ENCODE measurements around the gene LRRC37B.
"Not testable (repeated sequence)": the region's sequence is repeated elsewhere in the genome, so short reads cannot be mapped to it uniquely, and the experiment has no call there.

The LRRC37B gene

GRCh38 chr17:32006957-32007462, at the start of gene LRRC37B:
LRRC37B (plus strand) TSS chr17:32007383; CDS start chr17:32021393, 14,010 bp downstream.
- DNase-seq = peak; percentile 84

GRCh38 chr17:31964131-31964530, 43.1 kb upstream of the LRRC37B start:
- DNase-seq = not testable (repeated sequence)

GRCh38 chr17:31967648-31968047, 39.5 kb upstream of the LRRC37B start:
- DNase-seq = no peak

GRCh38 chr17:31970416-31970815, 36.8 kb upstream of the LRRC37B start:
- DNase-seq = not testable (repeated sequence)

DNA sequence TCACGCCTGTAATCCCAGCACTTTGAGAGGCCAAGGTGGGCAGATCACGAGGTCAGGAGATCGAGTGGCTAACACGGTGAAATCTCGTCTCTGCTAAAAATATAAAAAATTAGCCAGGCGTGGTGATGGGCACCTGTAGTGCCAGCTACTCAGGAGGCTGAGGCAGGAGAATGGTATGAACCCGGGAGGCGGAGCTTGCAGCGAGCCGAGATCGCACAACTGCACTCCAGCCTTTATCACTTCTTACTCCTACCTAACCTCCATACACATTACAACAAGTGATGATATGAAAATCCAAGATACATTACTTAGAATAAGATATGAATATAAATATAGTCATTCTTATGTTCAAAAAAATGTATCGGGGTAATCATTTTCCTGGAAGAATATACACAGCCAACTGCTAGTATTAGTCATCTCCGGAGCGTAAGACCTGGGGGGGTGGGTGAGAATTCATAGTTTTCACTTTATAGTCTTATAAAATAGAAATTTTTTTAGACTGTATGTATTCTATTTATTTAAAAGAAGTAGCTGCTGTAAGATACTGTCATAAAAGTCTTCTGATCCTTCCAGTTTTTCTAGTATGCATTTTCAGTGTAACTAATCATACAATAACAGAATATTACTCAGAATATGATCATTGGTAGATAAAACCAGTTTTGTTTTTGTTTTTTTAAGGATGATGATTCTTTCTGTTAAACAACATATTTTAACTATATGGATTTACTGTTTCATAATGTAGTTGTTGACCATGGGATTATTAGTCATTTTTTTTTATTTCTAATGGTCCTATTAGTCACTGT, 32.7 kb upstream of the LRRC37B start:
- DNase-seq = not testable (repeated sequence)

- DNase-seq = not testable (repeated sequence)
Observed at GRCh38 chr17:31975391-31975790, 31.8 kb upstream of the LRRC37B start.

- not testable (repeated sequence) for DNase-seq
Observed at GRCh38 chr17:31991821-31992220, 15.4 kb upstream of the LRRC37B start.

- no peak for DNase-seq
Observed at GRCh38 chr17:31997005-31997404, 10.2 kb upstream of the LRRC37B start.

GRCh38 chr17:32007463-32008298, 498 bp downstream of the LRRC37B start:
- peak; percentile 52 for DNase-seq

DNA sequence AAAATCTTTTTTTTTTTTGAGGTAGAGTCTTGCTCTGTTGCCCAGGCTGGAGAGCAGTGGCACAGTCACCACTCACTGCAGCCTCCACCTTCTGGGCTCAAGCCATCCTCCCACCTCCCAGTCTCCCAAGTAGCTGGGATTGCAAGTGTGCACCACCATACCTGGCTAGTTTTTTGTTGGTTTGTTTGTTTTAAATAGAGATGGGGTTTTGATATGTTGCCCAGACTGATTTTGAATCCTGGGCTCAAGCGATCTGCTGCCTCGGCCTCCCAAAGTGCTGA, 2.0 kb downstream of the LRRC37B start:
- DNase-seq = no peak

- no peak for DNase-seq
Observed at GRCh38 chr17:32010114-32010513, 2.9 kb downstream of the LRRC37B start.

- no peak for DNase-seq
Observed at GRCh38 chr17:32015245-32016013, 8.2 kb downstream of the LRRC37B start.

- DNase-seq = no peak
Observed at GRCh38 chr17:32016231-32016630, 9.0 kb downstream of the LRRC37B start.

DNA sequence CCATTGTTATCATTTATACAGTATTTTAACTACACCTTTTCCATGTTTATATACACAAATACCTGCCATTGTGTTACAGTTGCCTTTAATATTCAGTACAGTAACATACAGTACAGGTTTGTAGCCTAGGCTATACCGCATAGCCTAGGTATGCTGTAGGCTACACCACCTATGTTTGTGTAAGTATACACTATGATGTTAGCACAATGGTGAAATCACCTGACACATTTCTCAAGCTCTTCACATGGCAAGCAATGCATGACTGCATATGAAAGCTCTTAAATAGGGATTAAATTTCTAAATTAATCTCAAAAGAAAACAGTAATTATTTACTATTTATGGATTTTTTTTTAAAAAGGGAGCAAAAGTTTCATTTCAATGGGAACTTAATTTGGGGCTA, 12.0 kb downstream of the LRRC37B start:
- no peak for DNase-seq

GRCh38 chr17:32020943-32021614, 13.9 kb downstream of the LRRC37B start:
- no peak for DNase-seq

DNA sequence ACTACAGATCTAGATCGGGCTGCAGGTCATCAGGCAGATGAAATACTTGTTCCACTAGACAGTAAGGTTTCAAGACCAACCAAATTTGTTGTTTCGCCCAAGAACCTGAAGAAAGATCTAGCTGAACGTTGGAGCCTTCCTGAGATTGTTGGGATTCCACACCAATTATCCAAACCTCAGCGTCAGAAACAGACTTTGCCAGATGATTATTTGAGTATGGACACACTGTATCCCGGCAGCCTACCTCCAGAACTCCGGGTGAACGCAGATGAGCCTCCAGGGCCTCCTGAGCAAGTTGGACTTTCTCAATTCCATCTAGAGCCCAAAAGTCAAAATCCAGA, 14.4 kb downstream of the LRRC37B start:
- no peak for DNase-seq

- not testable (repeated sequence) for DNase-seq
Observed at GRCh38 chr17:32022554-32022953, 15.4 kb downstream of the LRRC37B start.

DNA sequence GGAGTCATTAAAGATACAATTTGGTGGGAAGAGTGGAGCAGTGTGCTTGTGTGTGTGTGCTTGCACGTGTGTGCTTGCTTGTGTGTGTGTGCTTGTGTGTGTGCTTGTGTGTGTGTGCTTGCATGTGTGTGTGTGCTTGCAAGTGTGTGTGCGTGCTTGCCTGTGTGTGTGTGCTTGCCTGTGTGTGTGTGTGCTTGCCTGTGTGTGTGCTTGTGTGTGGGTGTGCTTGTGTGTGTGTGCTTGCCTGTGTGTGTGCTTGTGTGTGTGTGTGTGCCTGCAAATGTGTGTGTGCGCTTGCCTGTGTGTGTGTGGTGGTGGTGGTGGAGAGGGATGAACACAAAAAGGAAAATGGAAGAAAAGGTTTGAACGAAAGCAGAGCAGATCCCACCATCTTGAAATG, 20.1 kb downstream of the LRRC37B start:
- not testable (repeated sequence) for DNase-seq

DNA sequence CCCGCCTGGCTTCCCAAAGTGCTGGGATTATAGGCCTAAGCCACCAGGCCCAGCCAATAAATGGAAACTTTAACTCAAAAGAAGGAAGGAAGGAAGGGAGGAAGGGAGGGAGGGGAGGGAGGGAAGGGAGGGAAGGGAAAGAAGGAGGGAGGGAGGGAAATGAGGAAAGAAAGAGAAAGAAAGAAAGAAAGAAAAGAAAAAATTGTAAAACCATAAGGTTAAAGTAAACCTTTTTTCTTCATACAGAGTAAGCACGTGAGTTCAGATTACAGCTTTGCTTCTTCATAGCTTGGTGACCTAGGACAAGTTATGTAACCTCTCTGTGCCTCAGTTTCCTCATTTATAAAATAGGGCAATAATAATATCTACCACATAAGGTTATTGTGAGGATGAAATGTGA, 26.0 kb downstream of the LRRC37B start:
- DNase-seq = no peak

DNA sequence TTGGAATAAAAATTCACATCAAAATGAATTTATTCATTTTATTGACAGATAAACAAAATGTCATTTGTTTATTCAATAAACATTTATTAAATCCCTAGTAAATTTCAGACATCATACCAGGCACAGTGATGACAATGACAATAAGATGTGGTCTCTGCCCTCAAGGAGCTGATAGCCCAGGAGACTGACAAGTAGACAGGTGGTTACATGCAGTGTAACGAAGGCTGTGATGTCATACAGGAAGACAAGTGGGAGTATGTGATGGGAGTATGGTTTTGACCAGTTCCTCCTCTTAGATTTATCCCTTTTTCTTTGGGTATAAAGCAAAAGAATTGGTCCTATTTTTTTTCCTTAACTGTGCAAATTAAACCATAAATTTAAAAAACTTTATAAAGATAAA, 26.6 kb downstream of the LRRC37B start:
- DNase-seq = not testable (repeated sequence)

DNA sequence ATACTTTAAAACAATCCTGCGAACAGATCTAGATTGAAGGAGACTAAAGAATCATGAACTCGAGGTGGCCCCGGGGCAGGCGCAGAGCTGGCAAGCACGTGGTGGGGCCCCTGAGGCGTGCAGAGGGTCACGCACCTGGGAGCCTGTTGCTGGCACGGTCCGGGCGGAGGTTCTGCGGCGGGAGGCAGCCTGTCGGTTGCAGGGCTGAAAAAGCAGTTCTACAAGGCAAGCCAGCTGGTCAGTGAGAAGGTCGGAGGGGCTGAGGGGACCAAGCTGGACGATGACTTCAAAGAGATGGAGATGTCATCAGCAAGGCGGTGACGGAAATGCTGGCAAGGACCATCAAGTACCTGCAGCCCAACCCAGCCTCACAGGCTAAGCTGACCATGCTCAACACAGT, 33.1 kb downstream of the LRRC37B start:
- DNase-seq = not testable (repeated sequence)

GRCh38 chr17:32041306-32041875, 34.2 kb downstream of the LRRC37B start:
- not testable (repeated sequence) for DNase-seq

Measured in hematopoietic multipotent progenitor cell treated with erythropoietin and hydrocortisone succinate and interleukin-3 and kit ligand, for 8 days (in vitro differentiated cells).